GM21529 (cell line): ENCODE results near the gene TRPC1.
A peak's percentile ranks its signal among the peaks of the same experiment; 100 is the strongest.
"Not testable (repeated sequence)": the region's sequence is repeated elsewhere in the genome, so short reads cannot be mapped to it uniquely, and the experiment has no call there.

Experiments
- ATAC-seq: cut with Tn5 transposase; IDR thresholded peaks from one replicate; pipeline ENCODE4 v1.9.1; 2021; ENCODE audit not compliant: unreplicated experiment

The TRPC1 gene

DNA sequence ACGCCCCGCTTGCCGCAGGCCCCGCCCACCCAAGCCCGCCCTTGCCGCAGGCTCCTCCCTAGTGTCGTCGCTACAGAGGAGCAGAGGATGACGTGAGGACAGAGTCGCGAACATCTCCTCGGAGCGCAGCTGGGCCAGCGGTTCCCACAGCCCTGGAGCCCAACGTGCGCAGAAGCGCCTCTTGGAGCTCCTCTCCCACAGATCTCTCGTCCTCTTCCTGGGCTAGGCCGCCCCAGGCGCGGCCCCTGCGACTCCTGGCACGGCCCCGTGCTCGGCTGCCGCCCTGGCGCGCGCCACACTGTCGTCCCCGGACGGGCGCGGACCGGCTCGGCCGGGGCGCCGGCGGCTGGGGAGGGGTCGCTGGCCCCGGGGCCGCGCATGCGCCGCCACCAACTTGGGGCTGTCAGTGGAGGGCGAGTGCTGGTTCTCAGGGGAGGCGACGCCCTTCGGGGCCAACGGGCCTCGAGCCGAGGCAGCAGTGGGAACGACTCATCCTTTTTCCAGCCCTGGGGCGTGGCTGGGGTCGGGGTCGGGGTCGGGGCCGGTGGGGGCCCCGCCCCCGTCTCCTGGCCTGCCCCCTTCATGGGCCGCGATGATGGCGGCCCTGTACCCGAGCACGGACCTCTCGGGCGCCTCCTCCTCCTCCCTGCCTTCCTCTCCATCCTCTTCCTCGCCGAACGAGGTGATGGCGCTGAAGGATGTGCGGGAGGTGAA lies at the start of gene TRPC1:
TRPC1 (plus strand) TSS at position 67 of the 714 bp plus-strand sequence; CDS start at position 593, 526 bp downstream.
- peak; percentile 93 for ATAC-seq

DNA sequence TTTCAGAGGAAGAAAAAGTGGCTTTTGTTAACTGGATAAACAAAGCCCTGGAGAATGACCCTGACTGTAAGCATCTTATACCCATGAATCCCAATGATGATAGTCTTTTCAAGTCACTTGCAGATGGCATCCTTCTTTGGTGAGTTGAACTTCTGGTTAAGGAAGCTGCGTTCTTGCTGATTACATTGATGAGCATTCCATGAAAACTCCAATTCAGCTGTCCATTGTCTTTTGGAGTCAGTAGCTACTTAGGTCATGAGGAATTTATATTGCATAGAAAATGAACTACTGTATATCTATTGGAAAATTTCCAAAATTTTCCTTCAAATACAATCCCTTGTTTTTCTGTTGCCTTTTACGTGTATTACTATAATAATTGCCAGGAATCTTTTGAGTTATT lies 47.7 kb upstream of the TRPC1 start:
- ATAC-seq, result no peak

DNA sequence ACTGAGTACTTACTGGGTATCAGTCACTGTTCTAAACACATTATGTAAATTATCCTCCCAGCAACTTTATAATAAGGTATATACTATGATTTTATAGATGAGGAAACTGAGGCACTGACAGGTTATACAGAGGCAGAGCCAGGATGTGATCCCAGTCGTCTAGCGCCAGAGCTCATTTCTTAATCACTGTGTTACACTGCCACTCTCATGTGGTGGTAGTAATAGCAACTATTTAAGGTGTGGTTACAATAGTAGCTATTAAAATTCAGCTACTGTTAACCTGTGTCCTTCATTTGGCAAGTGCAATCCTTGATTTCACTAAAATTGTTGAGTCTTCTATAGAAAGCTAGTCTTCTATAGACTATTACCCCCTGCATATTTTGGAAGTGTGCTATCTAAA lies 43.1 kb upstream of the TRPC1 start:
- ATAC-seq, result no peak

DNA sequence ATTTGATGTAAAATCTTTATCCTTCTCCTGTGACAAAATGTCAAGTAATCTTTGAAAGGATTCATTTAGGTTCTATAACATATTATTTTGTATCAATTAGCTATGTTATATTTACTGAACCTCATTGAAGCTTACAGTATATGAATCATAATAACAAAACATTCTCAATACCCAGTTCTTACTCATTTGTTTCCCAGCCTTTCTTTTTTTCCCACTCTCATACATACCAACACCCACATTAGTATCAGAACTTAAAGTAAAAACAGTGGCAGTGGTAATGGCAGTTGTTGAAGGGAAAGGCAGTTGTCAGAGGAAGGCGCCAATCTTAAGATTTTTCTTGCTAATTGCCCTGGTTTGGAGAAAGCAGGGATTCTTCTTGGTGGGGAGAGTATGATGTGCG lies 33.2 kb upstream of the TRPC1 start:
- no peak for ATAC-seq

DNA sequence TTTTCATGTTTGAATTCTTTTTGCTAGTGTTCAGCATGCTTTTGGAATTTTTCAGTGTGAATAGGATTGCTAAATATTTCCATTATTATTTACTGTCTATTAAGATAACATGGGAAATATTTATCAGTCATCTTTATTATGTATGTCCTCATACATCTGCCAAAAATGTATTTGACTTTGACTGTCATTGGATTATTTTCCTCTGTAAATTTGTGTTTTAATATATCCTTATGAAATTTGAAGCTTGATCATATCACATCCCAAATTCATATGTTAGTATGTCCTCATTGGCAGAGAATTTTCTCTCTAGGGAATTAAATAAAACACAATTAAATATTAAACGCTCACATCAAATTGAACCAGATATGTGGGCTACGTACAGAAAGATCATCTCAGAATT lies 32.3 kb upstream of the TRPC1 start:
- no peak for ATAC-seq

DNA sequence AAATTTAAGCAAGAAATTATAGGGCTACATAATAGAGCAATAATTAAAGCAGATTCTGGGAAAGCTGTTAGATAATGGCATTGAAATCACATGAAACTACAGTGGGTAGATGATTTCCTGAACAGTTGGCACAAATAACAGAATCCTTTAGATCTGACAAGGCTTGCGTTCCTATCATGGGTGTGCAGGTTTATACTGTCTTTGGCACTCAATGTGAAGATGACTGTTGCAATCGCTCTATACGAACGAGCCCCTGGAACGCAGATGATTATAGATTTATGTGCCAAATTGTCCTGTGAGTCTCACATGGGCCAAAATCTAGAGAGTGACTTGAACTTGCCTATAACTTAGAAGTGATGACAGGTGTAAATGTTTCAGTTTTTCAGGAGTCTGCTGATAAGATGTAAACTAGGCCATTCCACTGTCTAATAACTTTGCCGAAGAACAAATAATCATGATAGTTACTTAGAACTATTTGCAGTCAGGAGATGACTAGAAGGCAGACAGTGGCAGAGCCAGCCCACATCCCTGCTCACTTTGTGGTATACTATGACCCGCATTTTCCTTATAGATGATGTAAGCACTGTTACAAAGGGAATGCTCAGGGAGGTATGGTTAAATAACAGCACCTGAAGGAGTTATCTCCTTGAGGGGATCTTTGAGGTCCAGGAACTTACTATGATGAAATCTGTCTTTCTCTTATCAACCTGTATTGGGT lies 30.5 kb upstream of the TRPC1 start:
- no peak for ATAC-seq

DNA sequence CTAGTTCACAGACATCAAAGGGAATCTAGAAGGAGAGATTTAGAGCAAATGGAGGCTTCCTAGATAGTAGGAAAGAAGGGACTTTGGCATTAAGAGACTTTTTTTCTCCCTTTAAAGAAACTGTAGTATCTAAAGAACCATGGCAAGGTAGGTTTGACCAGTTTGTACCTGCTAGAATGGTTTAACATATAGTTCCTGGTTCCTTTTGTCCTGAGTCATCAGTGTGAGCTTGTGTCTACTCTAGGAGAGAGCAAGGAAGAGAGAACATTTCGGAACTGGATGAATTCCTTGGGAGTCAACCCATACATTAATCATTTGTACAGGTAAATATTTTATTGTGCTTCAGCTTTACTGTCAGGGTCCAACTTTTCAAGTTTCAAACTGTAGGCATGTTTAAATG lies 29.6 kb upstream of the TRPC1 start:
- ATAC-seq, result no peak

DNA sequence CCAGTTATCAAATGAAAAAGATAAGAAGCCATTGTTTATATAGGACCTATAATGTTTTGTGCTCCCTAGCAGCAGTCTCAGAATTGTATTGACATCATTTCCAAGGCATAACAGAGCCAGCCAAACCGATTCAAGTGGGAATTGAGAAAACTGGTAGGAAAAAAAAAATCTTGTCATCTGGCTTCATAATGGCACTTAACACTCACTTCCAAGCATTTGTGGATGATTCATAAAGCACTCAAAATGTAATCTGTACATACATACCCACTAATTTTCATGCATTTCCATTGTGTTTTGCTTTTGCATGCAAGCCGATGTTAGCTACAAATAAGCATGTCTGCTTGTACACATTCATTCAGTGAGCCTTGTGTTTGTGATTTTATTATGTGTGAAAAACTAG lies 18.6 kb upstream of the TRPC1 start:
- ATAC-seq, result no peak

DNA sequence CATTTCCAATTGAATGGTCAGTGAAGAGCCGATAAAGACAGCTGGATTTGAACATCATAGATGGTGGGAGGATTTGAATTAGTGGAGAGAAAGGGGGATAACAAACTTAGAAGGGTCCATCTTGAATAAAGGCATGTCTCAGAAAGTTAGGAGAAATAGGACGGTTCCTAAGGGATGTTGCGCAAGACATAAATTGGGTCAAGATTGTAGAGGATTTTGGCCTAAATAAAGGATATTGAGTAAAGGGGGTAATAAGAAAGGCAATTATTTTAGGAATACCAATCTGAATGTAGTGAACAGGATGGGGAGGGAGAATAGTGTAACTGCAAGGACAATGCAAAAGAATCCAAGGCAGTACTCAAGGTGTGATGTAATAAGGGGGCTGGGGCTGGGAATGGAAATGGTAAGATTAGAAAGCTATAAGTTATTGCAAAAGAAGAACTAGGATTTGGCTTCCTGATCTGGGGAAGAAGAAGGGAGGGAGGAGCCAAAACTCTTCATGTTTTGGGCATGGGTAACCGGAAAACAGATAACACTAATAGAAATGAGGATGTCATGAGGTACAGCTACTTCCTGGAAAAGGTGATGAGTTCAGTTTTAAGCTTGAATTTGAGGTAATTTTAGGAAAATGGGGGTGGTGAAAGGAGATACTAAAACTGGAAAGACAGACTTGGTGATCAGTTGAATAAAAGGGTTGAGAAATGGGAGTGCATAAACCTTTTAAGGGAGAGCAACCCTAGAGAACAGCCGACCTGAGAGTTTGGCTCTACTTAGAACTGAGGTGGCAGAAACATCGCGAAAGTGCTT lies 17.3 kb upstream of the TRPC1 start:
- ATAC-seq, result no peak

DNA sequence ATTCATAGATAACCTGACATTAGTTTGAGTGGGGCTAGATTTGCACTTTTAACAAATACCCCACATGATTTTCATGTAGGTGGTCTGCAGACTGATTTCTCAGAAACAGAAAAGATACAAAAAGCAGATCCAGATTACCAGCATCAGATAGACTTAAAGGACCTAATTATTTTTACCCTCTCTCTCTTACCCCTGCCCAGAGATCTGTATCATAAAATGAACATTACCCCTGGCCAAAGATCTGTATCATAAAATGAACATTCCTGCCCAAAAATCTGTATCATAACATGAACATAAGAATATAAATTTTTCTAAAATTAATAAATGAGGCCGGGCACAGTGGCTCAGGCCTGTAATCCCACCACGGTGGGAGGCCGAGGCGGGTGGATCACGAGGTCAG lies 14.6 kb upstream of the TRPC1 start:
- no peak for ATAC-seq

DNA sequence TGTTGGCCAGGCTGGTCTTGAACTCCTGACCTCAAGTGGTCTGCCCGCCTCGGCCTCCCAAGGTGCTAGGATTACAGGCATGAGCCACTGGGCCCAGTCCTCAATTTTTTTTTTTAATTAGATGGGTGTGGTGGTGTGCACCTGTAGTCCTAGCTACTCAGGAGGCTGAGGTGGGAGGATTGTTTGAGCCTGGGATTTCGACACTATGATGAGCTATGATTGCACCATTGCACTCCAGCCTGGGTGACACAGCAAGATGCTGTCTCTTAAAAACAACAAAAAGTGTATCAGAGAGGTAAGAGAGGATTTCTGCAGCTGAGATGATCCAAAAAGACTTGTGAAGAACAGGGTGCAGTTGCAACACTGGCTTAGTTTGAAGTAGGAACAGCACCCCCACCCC lies 9.0 kb upstream of the TRPC1 start:
- not testable (repeated sequence) for ATAC-seq

DNA sequence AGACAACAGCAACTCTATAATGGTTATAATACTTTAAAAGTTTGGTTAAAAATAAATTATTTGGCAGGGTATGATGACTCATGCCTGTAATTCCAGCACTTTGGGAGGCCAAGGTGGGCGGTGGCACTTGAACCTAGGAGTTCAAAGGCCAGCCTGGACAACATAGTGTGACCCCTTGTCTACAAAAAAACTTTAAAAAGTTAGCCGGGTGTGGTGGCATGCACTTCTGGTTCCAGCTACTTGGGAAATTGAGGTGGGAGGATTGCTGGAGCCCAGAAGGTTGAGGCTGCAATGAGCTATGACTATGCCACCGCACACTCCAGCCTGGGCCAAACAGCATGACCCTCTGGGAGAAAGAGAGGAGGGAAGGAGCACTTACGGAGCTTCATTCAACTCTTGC lies 7.7 kb upstream of the TRPC1 start:
- no peak for ATAC-seq

DNA sequence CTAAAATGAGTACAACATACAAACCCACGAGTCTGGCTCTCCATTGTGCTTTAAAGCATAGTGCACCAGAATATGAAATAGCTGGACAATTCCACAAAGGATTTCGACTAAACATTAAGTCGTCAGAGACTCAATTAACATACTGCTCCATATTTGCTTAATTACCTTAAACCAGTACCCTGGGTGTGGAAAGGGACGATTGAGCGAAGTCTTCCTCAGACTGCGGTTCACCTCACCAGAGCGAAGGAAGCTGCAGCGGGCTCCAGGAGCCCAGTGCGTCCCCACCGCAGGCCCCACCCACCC lies 218 bp upstream of the TRPC1 start:
- no peak for ATAC-seq

DNA sequence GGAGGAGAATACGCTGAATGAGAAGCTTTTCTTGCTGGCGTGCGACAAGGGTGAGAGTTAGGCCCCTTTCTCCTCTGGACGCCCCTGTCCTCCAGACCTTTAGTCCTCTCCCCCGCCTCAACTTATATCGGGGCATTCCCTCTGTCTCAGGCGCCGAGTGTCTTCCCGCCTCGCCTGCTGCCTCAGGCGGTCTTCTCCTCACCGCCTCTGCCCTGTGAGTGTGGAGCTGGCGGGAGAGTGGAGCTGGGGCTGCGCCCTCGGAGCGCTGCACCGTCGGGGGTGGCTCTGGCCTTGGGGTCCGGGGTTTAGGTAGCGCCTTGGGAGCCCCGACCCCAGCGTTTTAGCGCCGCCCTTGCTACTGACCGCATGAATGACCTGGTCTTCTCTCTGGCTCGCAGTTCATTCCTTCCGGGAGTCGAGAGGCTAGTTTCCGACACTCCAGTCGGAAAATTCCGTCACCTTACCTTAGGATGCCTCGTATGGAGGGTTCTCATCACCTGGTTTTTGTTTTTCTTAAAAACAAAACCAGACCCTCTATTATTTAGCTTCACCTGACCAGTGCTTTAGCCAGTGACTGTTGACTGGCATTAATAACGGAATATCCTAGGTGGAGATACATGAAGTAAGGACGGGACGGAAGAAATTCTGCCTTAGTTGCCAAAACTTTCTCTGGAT lies 985 bp downstream of the TRPC1 start:
- ATAC-seq, result peak; percentile 15

DNA sequence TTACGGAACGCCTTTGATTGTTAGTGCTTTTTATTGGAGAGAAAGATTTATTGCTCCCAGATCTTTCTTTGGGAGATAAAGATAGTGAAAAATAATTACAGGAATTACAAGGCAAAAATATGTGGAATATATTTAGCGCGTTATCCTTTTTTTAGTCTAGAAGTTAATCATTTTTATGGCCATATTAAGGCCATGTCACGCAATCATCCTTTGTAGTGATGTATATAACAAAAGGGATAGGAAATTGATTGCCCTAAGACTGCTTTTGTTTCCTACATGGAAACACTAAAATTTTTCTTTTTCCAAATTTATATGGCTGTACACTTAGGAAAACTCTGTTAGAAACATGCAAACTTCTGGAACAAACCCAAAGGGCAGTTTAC lies 1.5 kb downstream of the TRPC1 start:
- ATAC-seq, result no peak

DNA sequence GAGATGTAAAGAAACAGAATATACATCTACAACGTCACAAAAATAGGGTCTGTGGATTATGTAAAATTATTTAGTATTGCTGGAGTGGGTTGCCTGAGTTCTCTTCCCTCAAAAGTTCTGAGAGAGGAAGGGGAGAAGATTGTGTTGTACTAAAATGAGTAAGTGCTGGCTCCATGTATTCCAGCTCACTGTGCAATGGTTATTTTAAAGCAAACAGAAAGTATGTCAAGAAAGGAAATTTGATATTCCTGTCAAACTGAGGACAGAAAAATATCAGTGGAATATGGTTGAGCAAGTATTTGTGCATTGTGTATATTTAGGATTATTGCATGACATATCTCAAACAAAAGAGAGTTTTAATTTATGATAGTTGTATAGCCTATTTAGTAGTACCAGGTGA lies 2.2 kb downstream of the TRPC1 start:
- no peak for ATAC-seq

DNA sequence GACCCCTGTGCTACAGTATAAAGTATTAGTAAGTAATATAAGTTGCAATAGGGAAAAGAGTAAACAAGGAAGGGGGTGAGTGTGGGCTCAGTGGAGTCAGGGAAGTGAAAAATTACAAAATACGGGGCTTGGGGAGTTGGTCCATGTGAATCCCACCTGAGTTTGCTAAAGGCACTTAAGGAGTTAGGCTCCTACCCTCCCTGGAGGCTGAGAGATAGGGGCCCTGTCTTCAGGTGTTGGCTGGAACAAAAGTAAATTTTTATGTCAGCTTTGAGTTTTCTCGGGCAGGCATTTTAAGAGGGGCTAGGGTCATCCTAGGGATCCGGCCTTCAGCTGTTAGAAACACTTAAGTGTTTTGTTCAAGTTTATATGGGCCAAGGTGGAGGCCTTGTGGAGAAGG lies 8.2 kb downstream of the TRPC1 start:
- no peak for ATAC-seq

DNA sequence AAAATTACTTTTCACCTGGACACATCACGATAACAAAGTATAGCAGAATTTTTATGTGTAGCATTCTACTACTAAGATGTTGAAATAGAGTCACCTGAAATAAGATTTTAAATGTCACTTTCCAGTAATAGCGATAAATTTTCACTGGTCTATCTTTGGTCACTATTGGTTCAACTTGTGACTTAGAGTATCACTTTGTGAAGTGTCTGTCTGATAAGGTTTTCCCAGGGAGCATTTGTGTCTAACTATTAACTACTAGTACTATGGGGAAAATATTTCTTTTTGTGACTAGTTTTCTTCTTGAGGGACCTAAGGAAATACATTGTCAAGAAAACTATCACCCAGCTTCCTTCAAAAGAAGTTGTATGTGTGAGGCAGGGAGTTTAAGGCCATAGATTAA lies 11.0 kb downstream of the TRPC1 start:
- ATAC-seq, result no peak

DNA sequence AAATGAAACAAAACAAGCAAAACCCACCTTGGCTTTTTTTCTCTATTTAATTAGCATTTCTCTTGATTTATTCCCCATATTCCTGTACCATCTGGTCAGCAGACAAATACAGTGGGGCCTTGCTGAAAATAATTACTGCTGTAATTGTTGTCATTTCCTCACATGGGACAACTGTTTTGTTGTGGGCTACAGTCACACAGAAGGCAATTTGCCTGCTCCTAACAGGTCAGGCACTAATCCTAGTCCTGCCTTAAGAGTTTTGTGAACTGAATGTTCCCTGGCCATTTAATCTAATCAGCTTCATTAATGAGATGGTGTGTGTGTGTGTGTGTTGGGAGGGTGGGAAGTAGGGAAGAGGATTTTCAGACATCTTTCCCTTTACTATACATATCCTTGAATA lies 11.6 kb downstream of the TRPC1 start:
- ATAC-seq, result no peak

DNA sequence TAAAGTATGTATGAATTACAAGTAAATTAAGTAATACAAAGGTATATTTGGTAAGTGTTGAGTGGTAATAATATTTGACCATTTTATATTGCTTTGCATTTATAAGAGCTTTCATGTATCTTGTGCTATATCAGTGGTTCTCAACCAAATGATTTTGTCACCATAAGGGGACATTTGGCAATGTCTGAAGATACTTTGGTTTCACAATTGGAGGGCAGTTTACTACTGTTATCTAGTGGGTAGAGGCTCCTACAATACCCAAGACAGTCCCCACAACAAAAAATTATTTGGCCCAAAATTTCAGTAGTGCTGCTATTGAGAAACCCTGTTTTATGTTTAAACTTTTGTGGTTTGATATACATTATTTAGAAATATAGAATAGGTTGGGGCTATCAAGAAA lies 14.6 kb downstream of the TRPC1 start:
- ATAC-seq, result no peak

DNA sequence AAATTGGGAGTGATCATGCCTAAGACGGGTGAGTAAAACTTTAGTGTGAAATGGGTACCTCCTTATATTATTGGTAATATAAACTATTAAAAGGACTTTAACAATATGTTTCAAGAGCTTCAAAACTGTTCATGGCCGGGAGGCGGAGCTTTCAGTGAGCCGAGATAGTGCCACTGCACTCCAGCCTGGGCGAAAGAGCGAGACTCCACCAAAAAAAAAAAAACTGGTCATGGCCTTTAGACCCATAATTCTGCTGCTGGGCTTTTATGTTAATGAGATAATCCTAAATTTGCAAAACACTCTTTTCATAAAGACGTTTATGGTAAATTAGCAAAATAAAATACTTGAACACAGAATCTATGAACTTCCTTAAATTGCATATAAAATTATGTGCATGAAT lies 22.8 kb downstream of the TRPC1 start:
- no peak for ATAC-seq

DNA sequence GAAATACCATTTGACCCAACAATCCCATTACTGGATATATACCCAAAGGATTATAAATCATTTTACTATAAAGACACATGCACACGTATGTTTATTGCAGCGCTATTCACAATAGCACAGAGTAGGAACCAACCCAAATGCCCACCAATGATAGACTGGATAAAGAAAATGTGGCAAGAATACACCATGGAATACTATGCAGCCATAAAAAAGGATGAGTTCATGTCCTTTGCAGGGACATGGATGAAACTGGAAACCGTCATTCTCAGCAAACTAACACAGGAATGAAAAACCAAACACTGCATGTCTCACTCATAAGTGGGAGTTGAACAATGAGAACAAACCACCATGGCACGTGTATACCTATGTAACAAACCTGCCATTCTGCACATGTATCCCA lies 26.7 kb downstream of the TRPC1 start:
- ATAC-seq, result not testable (repeated sequence)
